Stimulated activated naive CD8-positive, alpha-beta T cell treated with anti-CD3 and anti-CD28 coated beads, Interleukin-15, Interleukin-2, amounts not matched to agents 100 ng/mL and 50 ng/mL, for 24 hours (primary cell): ENCODE results near the gene RAB6D.
"Not testable (repeated sequence)": the region's sequence is repeated elsewhere in the genome, so short reads cannot be mapped to it uniquely, and the experiment has no call there.

Experiments
- H3K27ac Mint-ChIP-seq: one replicate; pipeline ENCODE4 v1.8.0; 2021; ENCODE audit warnings: mild to moderate bottlenecking, mixed read lengths
- H3K27me3 Mint-ChIP-seq: one replicate; pipeline ENCODE4 v1.8.0; 2021; ENCODE audit warnings: mixed read lengths
- H3K36me3 Mint-ChIP-seq: one replicate; pipeline ENCODE4 v1.8.0; 2021; ENCODE audit warnings: low read depth, mixed read lengths
- H3K4me1 Mint-ChIP-seq: one replicate; pipeline ENCODE4 v1.8.0; 2021; ENCODE audit warnings: low read depth, mixed read lengths
- H3K4me3 Mint-ChIP-seq: one replicate; pipeline ENCODE4 v1.8.0; 2021; ENCODE audit warnings: mild to moderate bottlenecking, mixed read lengths
- H3K9me3 Mint-ChIP-seq: one replicate; pipeline ENCODE4 v1.8.0; 2021; ENCODE audit warnings: mixed read lengths

RAB6D gene

GRCh38 chr2:131389657-131390056 lies 25.7 kb upstream of the RAB6D start:
- Mint-ChIP-seq H3K4me3 (no peak overlapping the region), H3K36me3 (no peaks in the 10 kb centered on the region), H3K27me3 (peaks cover 3% of the 10 kb centered on the region), H3K4me1 (no peaks in the 10 kb centered on the region), H3K9me3 (no peaks in the 10 kb centered on the region), H3K27ac (no peak overlapping the region)

- not testable (repeated sequence) for H3K4me1 Mint-ChIP-seq, H3K4me3 Mint-ChIP-seq, H3K36me3 Mint-ChIP-seq, H3K27ac Mint-ChIP-seq, H3K27me3 Mint-ChIP-seq, H3K9me3 Mint-ChIP-seq
Measured at GRCh38 chr2:131388834-131389233, 24.9 kb upstream of the RAB6D start.

GRCh38 chr2:131373111-131373510 lies 9.1 kb upstream of the RAB6D start:
- H3K36me3 Mint-ChIP-seq, H3K4me1 Mint-ChIP-seq, H3K27me3 Mint-ChIP-seq, H3K9me3 Mint-ChIP-seq, H3K27ac Mint-ChIP-seq, H3K4me3 Mint-ChIP-seq: not testable (repeated sequence)

DNA sequence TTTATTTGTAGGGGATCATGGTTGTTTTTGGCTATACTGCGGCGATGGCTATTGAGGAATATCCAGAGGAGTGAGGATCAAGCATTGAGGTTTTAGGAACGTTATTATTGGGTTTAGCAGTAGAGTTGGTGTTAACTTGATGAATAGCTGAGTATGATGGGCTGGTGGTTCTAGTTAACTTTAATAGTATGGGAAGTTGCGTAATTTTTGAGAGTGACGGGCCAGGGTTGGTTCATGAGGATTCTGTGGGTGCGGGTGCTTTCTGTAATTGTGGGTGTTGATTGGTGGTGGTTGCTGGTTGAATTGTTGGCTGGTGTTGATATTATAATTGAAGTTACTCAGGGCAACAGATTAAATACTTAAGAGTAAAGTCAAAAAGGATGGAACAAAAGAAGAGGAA lies 6.0 kb upstream of the RAB6D start:
- Mint-ChIP-seq H3K27me3 (peaks cover 17% of the 10 kb centered on the region), H3K4me1 (no peaks in the 10 kb centered on the region), H3K4me3 (no peak overlapping the region), H3K27ac (no peak overlapping the region), H3K9me3 (no peaks in the 10 kb centered on the region), H3K36me3 (no peaks in the 10 kb centered on the region)

DNA sequence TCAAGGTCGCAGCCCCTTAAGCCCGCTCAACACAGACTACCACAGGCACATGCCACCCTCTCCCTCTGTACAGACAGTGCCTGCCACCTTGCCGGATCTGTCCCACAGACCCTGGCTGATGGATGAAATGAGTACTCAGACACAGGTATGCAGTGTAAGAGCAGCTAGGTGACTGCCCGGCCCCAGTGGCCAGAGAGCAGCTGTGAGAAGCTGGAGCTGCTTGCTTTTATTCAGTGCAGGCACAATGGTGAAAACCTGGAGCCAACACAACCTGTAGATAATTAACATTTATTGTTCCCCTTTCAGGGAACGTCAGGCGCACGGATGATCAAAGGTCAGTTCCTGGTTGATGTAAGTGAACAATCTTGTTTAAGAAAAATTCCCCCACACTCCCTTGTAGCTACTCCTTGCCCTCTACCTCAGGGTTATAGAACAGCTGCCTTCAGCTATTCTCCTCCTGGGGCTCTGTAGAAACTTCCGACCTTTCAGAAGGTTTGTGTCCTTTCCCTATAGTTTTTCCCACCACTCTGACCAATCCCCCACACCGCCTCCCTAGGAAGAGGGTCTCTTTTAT lies 4.6 kb upstream of the RAB6D start:
- H3K27ac Mint-ChIP-seq, H3K4me1 Mint-ChIP-seq, H3K4me3 Mint-ChIP-seq, H3K9me3 Mint-ChIP-seq, H3K36me3 Mint-ChIP-seq: not testable (repeated sequence)
- H3K27me3 Mint-ChIP-seq = peaks cover 23% of the 10 kb centered on the region

DNA sequence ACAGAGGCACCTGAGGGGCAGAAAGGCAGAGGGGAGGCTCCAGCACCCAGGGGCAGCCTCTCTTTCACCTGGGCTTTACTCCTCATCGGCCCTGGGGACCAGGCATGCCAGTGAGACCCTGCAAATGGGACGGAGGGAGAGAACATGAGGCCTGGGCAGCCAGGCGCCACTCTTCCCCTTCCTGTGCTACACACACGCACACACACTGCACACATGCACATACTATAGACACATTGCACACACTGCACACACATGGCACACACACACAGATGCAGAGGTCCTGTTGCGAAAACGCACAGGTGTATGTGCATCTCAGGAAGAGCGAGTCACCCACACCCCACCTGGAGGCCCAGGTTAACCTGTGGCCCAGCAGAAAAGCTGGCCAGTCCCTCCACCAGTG lies 3.4 kb upstream of the RAB6D start:
- no peak overlapping the region for H3K27ac Mint-ChIP-seq
- H3K36me3 Mint-ChIP-seq = no peaks in the 10 kb centered on the region

DNA sequence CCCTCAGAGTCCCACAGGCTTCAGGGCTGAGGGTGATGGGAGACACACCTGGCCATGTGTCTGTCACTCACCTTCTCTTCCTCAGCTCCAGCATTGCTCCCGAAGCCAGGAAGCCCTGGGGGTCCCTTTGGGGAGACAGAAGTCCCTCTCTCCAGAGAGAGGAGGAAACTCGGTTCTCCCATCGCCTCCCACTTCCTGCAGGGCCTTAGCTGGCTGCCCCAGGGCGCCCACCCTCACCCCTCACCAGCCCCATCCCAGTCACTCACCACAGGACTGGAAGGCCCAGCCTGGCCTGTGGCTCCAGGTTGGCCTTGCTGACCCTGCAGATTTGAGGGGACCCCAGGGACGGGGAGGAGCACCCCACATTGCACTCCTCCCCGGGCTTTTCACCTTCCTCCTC lies 2.7 kb upstream of the RAB6D start:
- H3K36me3 Mint-ChIP-seq = no peaks in the 10 kb centered on the region
- no peak overlapping the region for H3K27ac Mint-ChIP-seq
- peaks cover 35% of the 10 kb centered on the region for H3K27me3 Mint-ChIP-seq
- no peaks in the 10 kb centered on the region for H3K9me3 Mint-ChIP-seq
- H3K4me1 Mint-ChIP-seq = peaks cover 9% of the 10 kb centered on the region
- no peak overlapping the region for H3K4me3 Mint-ChIP-seq

More for the DNA sequence above, 3.4 kb upstream of the RAB6D start:
- Mint-ChIP-seq H3K9me3 (no peaks in the 10 kb centered on the region), H3K4me3 (no peak overlapping the region), H3K4me1 (peaks cover 9% of the 10 kb centered on the region), H3K27me3 (peaks cover 30% of the 10 kb centered on the region)

GRCh38 chr2:131365452-131365851 lies 1.5 kb upstream of the RAB6D start:
- Mint-ChIP-seq H3K4me1 (peaks cover 9% of the 10 kb centered on the region), H3K27me3 (peaks cover 46% of the 10 kb centered on the region)

DNA sequence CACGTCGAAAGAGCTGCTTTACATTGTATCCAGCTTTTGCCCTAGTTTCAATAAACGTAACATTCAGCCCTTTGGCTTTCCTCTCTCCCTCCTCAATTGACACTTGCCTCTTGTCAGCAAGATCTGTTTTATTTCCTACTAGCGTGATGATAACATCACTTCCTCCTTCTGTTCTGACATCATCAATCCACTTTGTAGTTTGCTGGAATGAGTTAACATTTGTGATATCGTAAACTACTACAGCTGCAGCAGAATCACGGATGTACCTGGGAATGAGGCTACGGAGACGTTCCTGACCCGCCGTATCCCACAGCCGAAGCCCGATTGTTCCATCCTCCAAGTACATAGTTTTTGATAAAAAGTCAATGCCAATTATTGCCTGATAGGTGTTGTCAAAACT lies 755 bp downstream of the RAB6D start:
- peaks cover 59% of the 10 kb centered on the region for H3K27me3 Mint-ChIP-seq
- H3K4me1 Mint-ChIP-seq, H3K27ac Mint-ChIP-seq, H3K9me3 Mint-ChIP-seq, H3K36me3 Mint-ChIP-seq: not testable (repeated sequence)
- H3K4me3 Mint-ChIP-seq = peak overlapping the region; percentile 50

More at GRCh38 chr2:131365452-131365851, 1.5 kb upstream of the RAB6D start:
- Mint-ChIP-seq H3K9me3 (no peaks in the 10 kb centered on the region), H3K36me3 (no peaks in the 10 kb centered on the region), H3K4me3 (no peak overlapping the region), H3K27ac (no peak overlapping the region)

DNA sequence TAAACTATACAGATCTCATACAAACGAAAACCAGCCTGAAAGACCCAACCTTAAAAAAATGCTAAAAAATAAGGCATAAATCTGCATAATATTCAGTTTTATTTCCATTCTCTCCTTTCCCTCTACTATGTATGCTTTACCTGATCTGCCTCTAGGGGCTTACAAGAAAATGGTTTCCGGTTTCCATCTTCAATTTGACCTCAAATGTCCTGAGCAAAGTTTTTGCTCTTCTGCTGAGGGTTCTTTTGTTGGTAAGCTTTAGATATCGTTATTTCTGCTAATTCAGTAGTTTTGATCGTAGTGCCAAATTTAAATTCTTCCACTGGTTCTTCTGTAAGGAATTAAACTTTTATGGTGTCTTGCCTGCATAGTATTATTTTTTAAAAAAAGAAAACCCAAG lies 2.2 kb downstream of the RAB6D start:
- H3K27me3 Mint-ChIP-seq = peaks cover 65% of the 10 kb centered on the region
- not testable (repeated sequence) for H3K9me3 Mint-ChIP-seq, H3K27ac Mint-ChIP-seq, H3K36me3 Mint-ChIP-seq, H3K4me1 Mint-ChIP-seq, H3K4me3 Mint-ChIP-seq

DNA sequence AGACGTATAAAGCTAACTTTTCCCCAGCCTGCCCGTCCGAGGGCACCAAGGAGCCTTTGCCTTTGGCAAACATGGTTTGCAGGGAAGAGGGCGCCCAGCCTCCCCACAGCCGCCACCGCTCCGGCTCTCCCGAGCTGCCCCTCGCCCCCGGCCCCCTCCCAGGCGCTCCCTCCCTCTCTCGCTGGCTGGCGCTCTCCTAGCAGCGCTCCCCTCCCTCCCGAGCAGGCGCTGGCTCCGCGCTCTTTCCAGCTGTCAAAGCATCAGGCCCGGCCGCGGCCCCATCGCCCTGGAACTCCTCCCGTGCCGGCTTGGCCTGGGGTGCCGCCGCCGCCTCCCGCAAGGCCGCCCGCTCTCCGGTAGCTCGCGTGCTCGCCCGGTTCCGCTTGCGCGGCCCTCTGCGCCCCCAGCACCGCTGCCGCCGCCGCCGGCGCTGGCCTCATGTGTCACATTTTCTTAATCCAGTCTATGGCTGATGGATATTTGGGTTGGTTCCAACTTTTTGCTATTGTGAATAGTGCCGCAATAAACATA lies 10.7 kb downstream of the RAB6D start:
- H3K4me3 Mint-ChIP-seq, H3K27ac Mint-ChIP-seq, H3K36me3 Mint-ChIP-seq, H3K4me1 Mint-ChIP-seq, H3K9me3 Mint-ChIP-seq: not testable (repeated sequence)
- peaks cover 50% of the 10 kb centered on the region for H3K27me3 Mint-ChIP-seq

DNA sequence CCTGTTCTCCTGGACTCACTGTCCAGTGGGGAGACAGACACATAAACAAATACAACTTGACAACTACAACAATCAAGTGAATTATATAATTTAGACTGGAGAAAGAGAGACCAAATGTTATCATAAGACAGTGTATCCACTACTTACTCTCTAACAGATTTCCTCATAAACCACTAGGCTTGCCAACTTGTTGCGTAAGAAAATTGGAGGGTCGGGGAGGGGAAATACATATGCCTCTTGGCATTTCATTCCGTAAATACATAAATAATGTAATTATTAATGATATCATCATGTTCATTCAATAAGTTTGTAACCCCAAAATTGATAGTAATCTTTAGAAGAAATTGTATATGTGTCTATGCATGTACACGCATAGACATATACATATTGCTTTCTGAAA lies 14.9 kb downstream of the RAB6D start:
- no peak overlapping the region for H3K4me3 Mint-ChIP-seq
- peaks cover 20% of the 10 kb centered on the region for H3K27me3 Mint-ChIP-seq
- no peaks in the 10 kb centered on the region for H3K4me1 Mint-ChIP-seq
- no peak overlapping the region for H3K27ac Mint-ChIP-seq
- no peaks in the 10 kb centered on the region for H3K36me3 Mint-ChIP-seq
- H3K9me3 Mint-ChIP-seq = no peaks in the 10 kb centered on the region

GRCh38 chr2:131347035-131347434 lies 16.9 kb downstream of the RAB6D start:
- H3K4me1 Mint-ChIP-seq, H3K4me3 Mint-ChIP-seq, H3K36me3 Mint-ChIP-seq, H3K9me3 Mint-ChIP-seq, H3K27ac Mint-ChIP-seq: not testable (repeated sequence)
- H3K27me3 Mint-ChIP-seq = peaks cover 11% of the 10 kb centered on the region

DNA sequence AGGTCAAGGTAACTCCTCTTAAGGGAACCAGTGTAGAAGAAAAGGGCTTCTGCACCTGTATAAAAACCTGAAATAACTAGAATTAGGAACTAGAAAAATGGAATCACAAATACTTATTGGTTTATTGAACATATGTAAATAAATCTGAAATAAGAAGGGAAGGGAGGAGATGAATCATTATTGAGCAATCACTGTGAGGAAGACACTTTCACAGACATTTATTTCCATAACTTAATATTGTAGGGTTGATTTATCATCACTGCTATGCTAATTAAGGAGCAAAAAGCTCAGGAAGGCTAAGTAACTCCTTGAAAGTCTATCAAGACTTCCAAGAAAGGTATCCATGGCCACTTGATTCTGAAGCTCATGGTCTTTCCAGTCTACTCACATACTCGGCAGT lies 24.7 kb downstream of the RAB6D start:
- peaks cover 23% of the 10 kb centered on the region for H3K27me3 Mint-ChIP-seq
- not testable (repeated sequence) for H3K36me3 Mint-ChIP-seq, H3K4me3 Mint-ChIP-seq, H3K27ac Mint-ChIP-seq, H3K9me3 Mint-ChIP-seq, H3K4me1 Mint-ChIP-seq

GRCh38 chr2:131335319-131335718 lies 28.6 kb downstream of the RAB6D start:
- not testable (repeated sequence) for H3K9me3 Mint-ChIP-seq, H3K36me3 Mint-ChIP-seq, H3K27ac Mint-ChIP-seq, H3K4me3 Mint-ChIP-seq, H3K4me1 Mint-ChIP-seq
- peaks cover 45% of the 10 kb centered on the region for H3K27me3 Mint-ChIP-seq

GRCh38 chr2:131332709-131333108 lies 31.3 kb downstream of the RAB6D start:
- H3K36me3 Mint-ChIP-seq, H3K4me3 Mint-ChIP-seq, H3K9me3 Mint-ChIP-seq, H3K4me1 Mint-ChIP-seq, H3K27ac Mint-ChIP-seq: not testable (repeated sequence)
- H3K27me3 Mint-ChIP-seq = peaks cover 44% of the 10 kb centered on the region
